HG02938 (cell line): ENCODE data around the gene DESI2.

Experiments
- ATAC-seq: cut with Tn5 transposase; IDR thresholded peaks from one replicate; pipeline ENCODE4 v1.9.1; 2021; ENCODE audit warnings: mild to moderate bottlenecking, moderate library complexity; ENCODE audit not compliant: unreplicated experiment

DESI2 gene

GRCh38 chr1:244751271-244751895 lies 98.5 kb downstream of the DESI2 start:
- no peak for ATAC-seq

- no peak for ATAC-seq
Observed at GRCh38 chr1:244755673-244756072, 102.7 kb downstream of the DESI2 start.

- no peak for ATAC-seq
Observed at GRCh38 chr1:244757091-244757939, 104.4 kb downstream of the DESI2 start.
